GM23248 (cell line): ENCODE measurements around the gene BMPR1B. TPM values are rescaled to one million over a fixed set of nuclear protein-coding genes. Genes with fewer than 3 reads are reported as not detected.

ENCODE experiments used
- DNase-seq: peaks from one replicate; pipeline ENCODE4 v3.0.0-alpha.2; 2015
- H2AFZ ChIP-seq: fragments of 200-600 bp; sonication (generic); 2 replicates; pipeline ENCODE4 v1.6.1; 2016; ENCODE audit warnings: antibody characterized with exemption
- H3F3A ChIP-seq: fragments of 200-600 bp; sonication (generic); 2 replicates; pipeline ENCODE4 v1.6.1; 2016; ENCODE audit warnings: mild to moderate bottlenecking, antibody characterized with exemption, mixed run types; ENCODE audit not compliant: insufficient read depth
- H3K27ac ChIP-seq: fragments of 200-600 bp; sonication (generic); 2 replicates; pipeline ENCODE4 v1.5.1; 2016; ENCODE audit warnings: mild to moderate bottlenecking
- H3K27me3 ChIP-seq: fragments of 200-600 bp; sonication (generic); replicated peaks from 2 replicates; pipeline ENCODE4 v1.6.1; 2016; ENCODE audit warnings: mild to moderate bottlenecking; ENCODE audit not compliant: insufficient read depth
- H3K36me3 ChIP-seq: fragments of 200-600 bp; sonication (generic); 2 replicates; pipeline ENCODE4 v1.6.1; 2016; ENCODE audit warnings: low read depth, mild to moderate bottlenecking
- H3K4me1 ChIP-seq: fragments of 200-600 bp; sonication (generic); 2 replicates; pipeline ENCODE4 v1.6.1; 2016; ENCODE audit warnings: mild to moderate bottlenecking; ENCODE audit not compliant: insufficient read depth
- H3K4me2 ChIP-seq: fragments of 200-600 bp; sonication (generic); one replicate; pipeline ENCODE4 v1.6.1; 2016; ENCODE audit warnings: mild to moderate bottlenecking; ENCODE audit not compliant: unreplicated experiment
- H3K4me3 ChIP-seq: fragments of 200-600 bp; sonication (generic); 2 replicates; pipeline ENCODE4 v1.5.1; 2016; ENCODE audit warnings: mild to moderate bottlenecking
- H3K79me2 ChIP-seq: fragments of 200-600 bp; sonication (generic); 2 replicates; pipeline ENCODE4 v1.6.1; 2016; ENCODE audit warnings: mild to moderate bottlenecking; ENCODE audit not compliant: insufficient read depth
- H3K9ac ChIP-seq: fragments of 200-600 bp; sonication (generic); 2 replicates; pipeline ENCODE4 v1.6.1; 2016; ENCODE audit warnings: mild to moderate bottlenecking
- H3K9me2 ChIP-seq: fragments of 200-600 bp; sonication (generic); 2 replicates; pipeline ENCODE4 v1.6.1; 2016; ENCODE audit warnings: mixed run types, mild to moderate bottlenecking, moderate library complexity; ENCODE audit not compliant: insufficient read depth
- H3K9me3 ChIP-seq: fragments of 200-600 bp; sonication (generic); one replicate; pipeline ENCODE4 v1.6.1; 2017; ENCODE audit warnings: low read depth
- H4K20me1 ChIP-seq: fragments of 200-600 bp; sonication (generic); 2 replicates; pipeline ENCODE4 v1.6.0; 2016; ENCODE audit not compliant: insufficient read depth
- EZH2 ChIP-seq: fragments of 200-600 bp; sonication (generic); IDR thresholded peaks from 2 replicates; pipeline ENCODE4 v1.6.1; 2018; ENCODE audit warnings: antibody characterized with exemption, mild to moderate bottlenecking; ENCODE audit not compliant: insufficient read depth, poor library complexity, severe bottlenecking
- EZH2phosphoT487 ChIP-seq: fragments of 200-600 bp; sonication (generic); IDR thresholded peaks from 2 replicates; pipeline ENCODE4 v1.6.1; 2018; ENCODE audit warnings: antibody characterized with exemption, moderate library complexity, mild to moderate bottlenecking, low read depth; ENCODE audit not compliant: insufficient read depth
- WGBS, 2 experiments: methylation state at CpG; one replicate each; pipeline ENCODE4 v1.1.6; 2015 to 2017; ENCODE audit warnings: low lambda C conversion rate in 2 of 2, low coverage in 1 of 2; ENCODE audit errors: missing lambda C conversion rate in 2 of 2; 5-methylcytosine and 5-hydroxymethylcytosine counted together
- in situ Hi-C: fragments of 300-500 bp; cut with MboI; formaldehyde crosslinking; loops from 2 replicates; pipeline ENCODE4 v1.15.0; 2020
- polyA plus RNA-seq: library from polyadenylated mRNA; unstranded; fragments of >200 nt; fragmentation: Nextera tagmentation; extraction: Ambion mirVana; gene quantifications from 2 replicates; pipeline ENCODE4 v1.2.1, GENCODE V29; 2016
- total RNA-seq: library from RNA; depleted of rRNA; stranded (reverse); fragments of >200 nt; shearing (Covaris generic); gene quantifications from 2 replicates; pipeline ENCODE4 v1.2.3, GENCODE V29; 2014

BMPR1B gene
- total and polyA plus RNA-seq, 2 experiments from 2014 or later, result 0.60 to 0.76 TPM

- Histone ChIP-seq H3K9me3 (no peaks in the 10 kb centered on the region), H3K79me2 (no peaks in the 10 kb centered on the region), H3F3A (no peaks in the 10 kb centered on the region), H3K36me3 (no peaks in the 10 kb centered on the region), H3K27ac (no peak overlapping the region), H3K4me3 (no peak overlapping the region), H3K27me3 (no peaks in the 10 kb centered on the region), H3K4me1 (no peaks in the 10 kb centered on the region), H2AFZ (no peak overlapping the region), H3K9me2 (no peaks in the 10 kb centered on the region), H3K4me2 (no peak overlapping the region), H4K20me1 (no peaks in the 10 kb centered on the region), H3K9ac (no peak overlapping the region)
- DNase-seq, result no peak
- TF ChIP-seq EZH2 (no peak), EZH2phosphoT487 (no peak)
- WGBS, 2 experiments, result 52 to 55% methylated on average over 4 of the region's 4 CpGs
- in situ Hi-C loops, result no loop called here
These were observed 61.8 kb downstream of the BMPR1B start for GRCh38 chr4:94819371-94820168.

GRCh38 chr4:94826206-94826605, 68.5 kb downstream of the BMPR1B start:
- Histone ChIP-seq H3K9me2 (no peaks in the 10 kb centered on the region), H3F3A (0 out of 2 replicates have a peak, but pooled peaks cover 4% of the 10 kb centered on the region), H3K9me3 (no peaks in the 10 kb centered on the region), H3K4me1 (peaks cover 25% of the 10 kb centered on the region), H3K79me2 (no peaks in the 10 kb centered on the region), H3K4me3 (no peak overlapping the region), H3K27ac (no peak overlapping the region), H4K20me1 (no peaks in the 10 kb centered on the region), H3K4me2 (no peak overlapping the region), H3K9ac (no peak overlapping the region), H3K27me3 (no peaks in the 10 kb centered on the region), H2AFZ (no peak overlapping the region), H3K36me3 (no peaks in the 10 kb centered on the region)
- WGBS, 2 experiments, result 60 to 61% methylated on average over 5 of the region's 5 CpGs
- no peak for TF ChIP-seq EZH2
- no peak for TF ChIP-seq EZH2phosphoT487
- in situ Hi-C loops, result no loop called here
- no peak for DNase-seq

- Histone ChIP-seq H3K9ac (peak overlapping the region; percentile 52), H3K9me2 (no peaks in the 10 kb centered on the region), H3K4me3 (peak overlapping the region; percentile 58), H3K4me2 (peak overlapping the region; percentile 86), H3K79me2 (no peaks in the 10 kb centered on the region), H3K27me3 (no peaks in the 10 kb centered on the region), H3F3A (0 out of 2 replicates have a peak, but pooled peaks cover 4% of the 10 kb centered on the region), H3K27ac (peak overlapping the region; percentile 62), H2AFZ (peak overlapping the region; percentile 47; the same call in 1 of the 2 replicates), H3K4me1 (peaks cover 25% of the 10 kb centered on the region), H3K9me3 (no peaks in the 10 kb centered on the region), H4K20me1 (no peaks in the 10 kb centered on the region), H3K36me3 (no peaks in the 10 kb centered on the region)
- peak; percentile 90 for DNase-seq
- 0 to 2% methylated on average over 5 of the region's 5 CpGs for WGBS, 2 experiments
- TF ChIP-seq EZH2, result no peak
- no peak; the same call in 1 of the 2 replicates for TF ChIP-seq EZH2phosphoT487
- in situ Hi-C loops, result no loop called here
These were observed 69.8 kb downstream of the BMPR1B start for GRCh38 chr4:94827481-94828110.

DNA sequence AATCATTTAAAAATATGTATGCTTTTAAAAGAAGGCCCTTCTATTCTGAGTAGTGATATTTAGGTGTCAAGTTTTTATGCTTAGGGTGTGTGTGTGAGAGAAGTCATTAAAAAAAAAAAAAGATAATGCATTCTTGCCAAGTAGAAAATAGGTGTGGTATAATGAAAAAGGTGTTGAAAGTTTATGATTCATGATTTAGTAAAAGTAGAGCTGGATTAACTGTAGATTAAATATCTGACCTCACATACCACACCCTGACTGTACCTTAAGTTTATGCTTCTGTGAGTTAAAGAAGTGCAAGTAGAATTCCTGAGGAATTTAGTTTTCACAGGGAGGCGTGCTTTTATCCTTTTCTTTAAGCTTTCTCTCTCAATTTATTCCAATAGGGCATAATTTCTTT, 71.1 kb downstream of the BMPR1B start:
- Histone ChIP-seq H3K4me2 (no peak overlapping the region), H3K9ac (no peak overlapping the region), H4K20me1 (no peaks in the 10 kb centered on the region), H3K9me2 (no peaks in the 10 kb centered on the region), H3K4me3 (no peak overlapping the region), H3K27me3 (no peaks in the 10 kb centered on the region), H3F3A (0 out of 2 replicates have a peak, but pooled peaks cover 4% of the 10 kb centered on the region), H3K27ac (no peak overlapping the region), H3K79me2 (no peaks in the 10 kb centered on the region), H3K4me1 (peaks cover 25% of the 10 kb centered on the region), H3K9me3 (no peaks in the 10 kb centered on the region), H3K36me3 (no peaks in the 10 kb centered on the region), H2AFZ (no peak overlapping the region)
- in situ Hi-C loops, result no loop called here
- DNase-seq, result no peak
- TF ChIP-seq EZH2phosphoT487 (no peak), EZH2 (no peak)
- WGBS, 2 experiments, result 90 to 100% methylated on average over 1 of the region's 1 CpG
